GM21381 (cell line): ENCODE results near the gene LRRC56.

Source experiments
- ATAC-seq: cut with Tn5 transposase; IDR thresholded peaks from one replicate; pipeline ENCODE4 v1.9.1; 2021; ENCODE audit warnings: mild to moderate bottlenecking, moderate library complexity; ENCODE audit not compliant: unreplicated experiment

The LRRC56 gene

GRCh38 chr11:538431-539051 lies 1.2 kb downstream of the LRRC56 start:
- no peak for ATAC-seq

DNA sequence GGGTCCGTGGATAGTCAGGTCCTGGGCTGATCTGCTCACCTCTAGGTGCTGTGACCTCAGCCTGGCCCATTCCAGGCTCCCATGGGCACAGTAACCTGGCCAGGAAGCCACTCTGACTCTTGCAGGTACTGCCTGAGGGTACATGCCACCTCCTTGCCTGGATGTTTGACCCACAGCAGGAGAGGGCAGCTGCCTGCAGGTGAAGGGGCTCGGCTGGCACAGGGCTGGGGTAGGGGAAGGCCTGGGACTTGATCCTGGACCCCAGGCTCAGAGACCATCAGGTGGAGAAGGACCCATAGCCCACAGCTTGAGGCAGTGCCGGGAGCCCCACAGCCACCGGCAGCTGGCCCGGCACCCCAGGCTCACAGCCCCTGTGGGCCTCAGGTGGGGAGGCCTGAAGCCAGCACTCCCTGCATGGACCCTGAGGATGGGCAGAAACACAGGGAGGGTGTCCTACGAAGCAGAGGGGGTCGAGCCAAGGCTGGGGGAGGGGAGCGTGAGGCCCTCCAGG lies 2.7 kb downstream of the LRRC56 start:
- no peak for ATAC-seq

DNA sequence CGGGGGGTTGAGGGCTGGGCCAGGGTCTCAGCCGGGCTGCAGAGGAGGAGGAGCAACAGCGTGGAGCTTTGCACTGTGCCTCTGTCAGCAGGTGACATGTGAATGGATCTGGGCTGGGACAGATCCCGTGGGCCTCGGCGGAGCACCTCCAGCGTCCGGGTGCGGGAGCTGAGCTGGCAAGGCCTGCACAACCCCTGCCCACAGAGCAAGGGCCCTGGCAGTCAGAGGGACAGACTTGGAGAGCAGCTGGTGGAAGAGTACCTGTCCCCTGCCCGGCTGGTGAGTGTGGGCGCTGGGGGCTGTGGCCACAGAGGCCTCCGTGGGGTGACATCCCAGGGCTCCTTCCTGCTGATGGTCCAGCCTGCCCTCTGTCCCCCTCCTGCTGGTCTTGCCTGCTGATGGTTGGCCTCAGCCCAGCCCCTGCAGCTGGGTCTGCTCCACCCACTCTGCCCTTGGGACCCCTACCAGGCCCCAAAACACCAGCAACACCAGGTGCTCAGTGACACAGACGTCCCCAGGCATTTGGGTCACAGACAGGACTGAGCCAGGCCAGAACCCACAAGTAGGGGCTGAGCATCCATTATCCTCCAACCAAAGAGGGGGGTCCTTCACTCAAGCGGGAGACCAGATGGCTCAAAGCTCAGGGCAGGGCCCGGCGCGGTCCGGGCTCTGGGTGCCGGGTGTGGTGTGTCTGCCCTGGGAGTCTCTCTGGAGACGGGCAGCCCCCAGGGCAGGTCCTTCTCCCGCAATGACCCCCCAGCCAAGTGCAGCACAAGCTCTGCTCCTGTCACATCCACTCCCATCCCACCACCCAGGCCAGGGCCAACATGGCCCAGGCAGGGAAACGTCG lies 3.5 kb downstream of the LRRC56 start:
- no peak for ATAC-seq

GRCh38 chr11:541433-541885 lies 4.1 kb downstream of the LRRC56 start:
- no peak for ATAC-seq

DNA sequence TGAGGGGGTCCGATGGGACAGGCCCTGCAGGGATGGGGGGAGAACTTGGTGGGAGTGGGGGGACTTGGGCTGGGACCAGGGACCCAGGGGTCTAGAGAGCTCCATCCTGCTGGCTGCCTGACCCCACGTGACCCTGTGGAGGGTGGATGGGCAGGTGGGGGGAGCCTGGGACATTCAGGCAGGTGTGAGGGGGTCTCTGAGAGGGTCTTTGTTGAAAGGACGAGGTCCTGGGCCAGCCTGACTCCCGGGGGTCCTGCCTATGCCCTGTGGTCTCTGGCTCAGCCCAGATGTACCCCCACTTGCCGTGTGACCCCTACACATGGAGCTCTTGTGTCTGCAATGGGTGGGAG lies 7.5 kb downstream of the LRRC56 start:
- ATAC-seq = no peak

- no peak for ATAC-seq
These were observed 7.8 kb downstream of the LRRC56 start for GRCh38 chr11:545171-545570.

- no peak for ATAC-seq
These were observed 11.6 kb downstream of the LRRC56 start for GRCh38 chr11:548700-549603.

DNA sequence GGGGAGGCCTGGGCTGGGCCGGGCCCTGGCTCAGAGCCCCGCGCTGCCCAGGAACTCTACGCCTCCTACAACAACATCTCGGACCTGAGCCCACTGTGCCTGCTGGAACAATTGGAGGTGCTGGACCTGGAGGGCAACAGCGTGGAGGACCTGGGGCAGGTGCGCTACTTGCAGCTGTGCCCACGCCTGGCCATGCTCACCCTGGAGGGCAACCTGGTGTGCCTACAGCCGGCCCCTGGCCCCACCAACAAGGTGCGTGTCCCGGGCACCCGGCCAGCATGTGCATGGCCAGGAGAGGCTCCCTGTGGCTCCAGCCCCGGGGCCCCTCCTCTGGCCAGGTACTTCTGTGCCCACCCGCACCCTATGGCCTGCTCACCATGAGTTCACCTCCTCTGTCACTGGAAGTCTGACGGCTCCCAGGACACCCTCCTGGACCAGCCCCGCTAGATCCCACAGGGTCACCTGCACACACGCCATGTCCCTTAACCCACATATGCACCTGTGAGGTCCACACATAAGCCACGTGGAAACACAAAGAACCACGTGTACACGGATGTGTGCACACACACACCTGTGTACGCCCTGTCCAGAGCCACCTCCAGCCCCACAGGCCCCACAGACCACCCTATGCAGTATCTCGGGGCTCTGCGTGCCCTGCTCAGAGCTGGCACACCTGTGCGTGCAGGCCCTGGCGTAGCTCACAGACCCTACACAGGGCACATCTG lies 12.9 kb downstream of the LRRC56 start:
- no peak for ATAC-seq

DNA sequence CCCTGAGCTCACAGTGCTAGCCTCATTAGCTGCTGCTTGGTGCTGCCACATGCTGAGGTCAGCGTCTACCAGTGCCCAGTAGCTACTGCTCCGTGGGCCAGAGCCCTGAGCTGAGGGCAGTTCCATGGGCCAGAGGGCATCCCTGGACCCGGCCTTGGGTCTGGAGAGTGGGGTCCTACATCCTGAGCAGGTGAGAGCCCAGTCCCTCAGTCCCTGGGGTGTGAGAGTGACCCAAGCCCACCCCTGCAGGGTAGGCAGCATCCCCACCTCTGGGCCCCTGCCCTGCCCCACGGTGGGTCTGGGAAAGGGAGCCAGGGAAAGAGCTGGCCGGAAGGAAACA lies 13.4 kb downstream of the LRRC56 start:
- ATAC-seq = no peak

GRCh38 chr11:551131-551530 lies 13.8 kb downstream of the LRRC56 start:
- ATAC-seq = no peak

DNA sequence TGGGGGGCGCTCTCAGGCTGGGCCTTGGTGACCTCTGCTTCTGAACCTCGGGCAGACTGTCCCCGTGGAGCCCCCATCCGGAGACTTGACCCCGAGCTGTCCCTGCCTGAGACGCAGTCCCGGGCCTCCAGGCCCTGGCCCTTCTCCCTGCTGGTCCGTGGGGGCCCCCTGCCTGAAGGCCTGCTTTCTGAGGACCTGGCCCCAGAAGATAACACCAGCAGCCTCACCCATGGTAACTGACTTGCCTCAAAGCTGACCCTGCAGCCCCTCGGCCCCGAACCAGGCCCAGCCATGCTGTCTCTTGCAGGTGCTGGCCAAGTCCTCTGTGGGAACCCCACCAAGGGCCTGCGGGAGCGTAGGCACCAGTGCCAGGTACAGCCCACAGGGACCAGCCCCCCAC lies 14.3 kb downstream of the LRRC56 start:
- ATAC-seq = no peak

GRCh38 chr11:553083-553987 lies 16.0 kb downstream of the LRRC56 start:
- no peak for ATAC-seq

DNA sequence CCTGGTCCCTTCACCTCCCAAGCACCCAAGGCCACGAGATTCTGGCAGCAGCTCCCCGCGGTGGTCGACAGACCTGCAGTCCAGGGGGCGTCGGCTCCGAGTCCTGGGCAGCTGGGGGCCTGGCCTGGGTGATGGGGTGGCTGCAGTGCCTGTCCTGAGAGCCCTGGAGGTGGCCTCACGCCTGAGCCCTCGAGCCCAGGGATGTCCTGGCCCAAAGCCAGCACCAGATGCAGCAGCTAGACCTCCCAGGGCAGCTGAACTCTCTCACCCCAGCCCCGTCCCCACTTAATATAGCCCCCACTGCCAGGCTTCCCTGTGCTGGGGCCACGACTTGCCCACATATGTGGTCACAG lies 16.6 kb downstream of the LRRC56 start:
- no peak for ATAC-seq

DNA sequence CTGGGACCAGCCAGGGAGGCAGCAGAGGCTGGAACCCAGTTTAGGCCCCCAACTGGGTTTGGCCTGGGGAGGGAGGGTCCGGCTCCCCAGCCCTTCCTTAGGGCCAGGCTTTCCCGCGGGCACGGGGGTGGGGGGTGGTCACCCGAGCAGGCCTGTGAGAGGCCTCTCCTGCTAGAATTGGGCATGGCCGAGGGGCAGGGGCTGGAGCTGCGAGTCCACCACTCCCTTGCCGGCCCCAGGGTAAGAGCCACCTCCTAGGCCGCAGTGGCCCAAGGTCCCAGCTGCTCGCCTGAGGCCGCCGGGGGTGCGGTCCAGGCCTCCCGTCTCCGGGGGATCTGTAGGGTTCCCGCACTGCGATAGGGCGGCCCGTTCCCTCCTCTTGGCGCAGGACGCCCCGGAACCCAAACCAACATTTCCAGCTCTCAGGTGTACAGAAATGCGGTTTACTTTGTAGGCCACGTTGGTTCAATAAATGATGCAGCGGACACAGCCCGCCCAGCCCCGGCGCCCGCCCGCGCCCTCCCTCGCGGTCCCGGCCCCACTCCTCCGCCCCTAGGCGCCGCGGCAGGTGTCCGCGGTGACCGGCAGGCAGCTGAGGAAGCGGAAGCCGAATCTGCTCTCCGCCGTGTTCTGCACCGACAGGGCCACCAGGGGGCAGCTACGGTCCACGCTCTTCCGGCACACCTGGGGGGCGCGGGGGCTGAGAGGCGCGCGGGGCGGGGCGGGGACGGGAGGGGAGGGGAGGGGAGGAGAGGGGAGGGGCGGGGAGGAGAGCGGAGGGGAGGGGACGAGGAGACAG lies 17.3 kb downstream of the LRRC56 start:
- ATAC-seq = peak; percentile 56

DNA sequence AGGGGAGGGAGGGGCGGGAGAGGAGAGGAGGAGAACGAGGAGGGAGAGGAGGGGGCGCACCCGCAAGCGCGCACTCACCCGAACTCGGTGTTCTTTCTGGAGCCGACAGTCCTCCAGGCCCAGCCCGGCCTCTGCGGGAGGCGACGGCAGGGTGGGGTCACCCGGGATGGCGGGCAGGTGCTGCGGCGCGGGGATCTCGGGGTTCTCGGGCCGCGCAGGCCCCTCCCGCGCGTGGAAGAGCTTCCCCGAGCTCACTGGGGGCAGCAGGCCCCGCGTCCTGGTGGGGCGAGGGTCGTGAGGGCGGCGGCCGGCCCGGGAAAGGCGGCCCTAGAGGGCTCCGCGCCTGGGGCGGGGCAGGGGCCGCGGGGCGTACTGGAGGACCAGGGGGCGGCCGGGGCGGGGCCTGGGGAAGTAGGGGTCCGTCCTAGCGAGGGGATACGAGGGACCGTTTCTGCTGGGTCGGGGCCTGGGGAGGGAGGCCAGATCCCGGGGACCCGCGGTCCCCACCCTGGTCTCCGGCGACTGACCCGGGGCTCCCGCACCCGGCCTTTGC lies 18.0 kb downstream of the LRRC56 start:
- no peak for ATAC-seq

- ATAC-seq = no peak
These were observed 18.7 kb downstream of the LRRC56 start for GRCh38 chr11:555780-556661.

DNA sequence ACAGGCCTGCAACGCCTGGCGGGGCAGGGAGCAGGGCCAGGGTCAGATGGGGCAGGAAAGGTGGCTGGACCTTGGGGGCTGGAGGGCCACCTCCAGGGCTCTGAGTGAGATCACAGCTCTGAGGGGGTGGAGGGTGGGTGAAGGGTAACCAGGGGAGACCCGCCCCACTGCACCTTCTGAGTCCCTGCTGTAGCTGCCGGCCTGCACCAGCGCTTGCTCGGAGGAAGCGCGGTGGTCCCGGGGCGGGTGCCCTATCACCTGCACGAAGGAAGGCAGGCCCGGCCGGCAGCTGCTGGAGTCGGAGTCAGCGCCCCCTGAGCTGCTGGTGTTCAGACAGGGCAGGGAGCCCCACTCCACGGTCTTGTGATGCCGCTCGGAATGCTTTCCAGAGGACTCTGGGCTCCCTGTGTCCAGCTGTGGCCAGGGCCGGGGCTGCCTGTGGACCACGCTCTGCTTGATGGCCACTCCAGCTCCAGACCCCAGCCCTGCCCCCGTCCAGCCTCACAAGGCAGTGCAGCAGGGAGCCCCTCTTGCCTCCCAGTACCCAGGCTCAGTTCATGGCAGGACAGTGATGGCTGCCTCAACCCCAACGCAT lies 19.4 kb downstream of the LRRC56 start:
- ATAC-seq = no peak
